ENCODE data around the gene DGCR2.

DNA sequence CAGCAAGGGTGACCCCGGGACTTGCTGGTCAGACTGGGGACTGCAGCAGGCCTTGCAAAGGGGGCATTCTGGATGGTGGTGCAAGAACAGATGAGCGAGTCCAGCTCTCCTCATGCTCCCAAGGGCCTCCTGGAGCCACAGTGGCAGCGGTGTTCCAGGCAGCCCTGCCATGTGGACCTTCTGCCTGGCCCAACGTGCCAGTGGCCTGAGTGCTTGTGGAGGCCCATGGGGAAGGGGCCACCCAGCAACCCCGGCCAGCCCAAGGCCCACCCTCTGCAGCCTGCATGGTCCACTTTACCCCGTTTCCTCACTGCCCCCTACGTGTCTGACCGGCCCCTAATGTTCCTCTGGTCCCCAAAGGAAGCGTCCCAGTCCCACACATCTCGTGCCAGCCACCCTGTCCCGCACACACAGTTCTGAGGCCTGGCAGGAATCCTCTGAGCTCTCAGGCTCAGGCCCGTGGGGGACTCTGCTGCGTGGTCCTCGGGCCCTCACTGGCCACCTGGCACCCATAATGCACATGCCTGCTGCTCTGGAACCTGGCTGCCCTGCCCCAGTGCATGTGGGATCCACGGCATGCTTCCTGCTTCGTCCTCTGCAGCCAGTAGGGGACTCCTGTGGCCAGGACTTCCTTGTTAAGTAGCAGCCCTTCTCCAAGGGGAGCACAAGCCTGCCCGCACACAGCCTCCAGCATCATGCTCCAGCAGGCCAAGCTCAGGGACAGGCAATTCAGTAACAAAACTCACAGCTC lies 85.5 kb downstream of the DGCR2 start:
- TF ChIP-seq, protein P1, sequence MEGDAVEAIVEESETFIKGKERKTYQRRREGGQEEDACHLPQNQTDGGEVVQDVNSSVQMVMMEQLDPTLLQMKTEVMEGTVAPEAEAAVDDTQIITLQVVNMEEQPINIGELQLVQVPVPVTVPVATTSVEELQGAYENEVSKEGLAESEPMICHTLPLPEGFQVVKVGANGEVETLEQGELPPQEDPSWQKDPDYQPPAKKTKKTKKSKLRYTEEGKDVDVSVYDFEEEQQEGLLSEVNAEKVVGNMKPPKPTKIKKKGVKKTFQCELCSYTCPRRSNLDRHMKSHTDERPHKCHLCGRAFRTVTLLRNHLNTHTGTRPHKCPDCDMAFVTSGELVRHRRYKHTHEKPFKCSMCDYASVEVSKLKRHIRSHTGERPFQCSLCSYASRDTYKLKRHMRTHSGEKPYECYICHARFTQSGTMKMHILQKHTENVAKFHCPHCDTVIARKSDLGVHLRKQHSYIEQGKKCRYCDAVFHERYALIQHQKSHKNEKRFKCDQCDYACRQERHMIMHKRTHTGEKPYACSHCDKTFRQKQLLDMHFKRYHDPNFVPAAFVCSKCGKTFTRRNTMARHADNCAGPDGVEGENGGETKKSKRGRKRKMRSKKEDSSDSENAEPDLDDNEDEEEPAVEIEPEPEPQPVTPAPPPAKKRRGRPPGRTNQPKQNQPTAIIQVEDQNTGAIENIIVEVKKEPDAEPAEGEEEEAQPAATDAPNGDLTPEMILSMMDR (IDR thresholded peaks at IDR 0.05; ENCODE audit: control extremely low read depth in 1 of 3, insufficient read depth in 1 of 3, low read depth in 1 of 3, low read length in 3 of 3) = peak; percentile 44 to 58 (median 53)
- TF ChIP-seq EP300 (IDR thresholded peaks at IDR 0.05; ENCODE audit: borderline replicate concordance in 1 of 2, low read depth in 2 of 2, low read length in 2 of 2) (no peak), CEBPB (IDR thresholded peaks at IDR 0.05; ENCODE audit: low read depth, low read length) (no peak), EZH2 (IDR thresholded peaks at IDR 0.05; ENCODE audit: low read depth, low read length, severe bottlenecking) (no peak), POLR2AphosphoS5 (IDR thresholded peaks at IDR 0.05; ENCODE audit: low read depth, low read length) (0 out of 2 replicates have a peak, but pooled peaks have one; percentile 6), YY1 (IDR thresholded peaks at IDR 0.05; ENCODE audit: low read depth, low read length) (no peak), ASH2L (IDR thresholded peaks at IDR 0.05; ENCODE audit: low read length) (no peak), POLR2A (IDR thresholded peaks at IDR 0.05; ENCODE audit: control extremely low read depth in 1 of 2, low read depth in 2 of 2, low read length in 2 of 2) (no peak), MAFK (IDR thresholded peaks at IDR 0.05; ENCODE audit: low read depth, low read length) (no peak), RFX5 (IDR thresholded peaks at IDR 0.05; ENCODE audit: borderline replicate concordance, low read depth, low read length) (no peak), SP4 (IDR thresholded peaks at IDR 0.05; ENCODE audit: low read length) (no peak), JUN (IDR thresholded peaks at IDR 0.05; ENCODE audit: low read depth, low read length) (no peak), CBX8 (IDR thresholded peaks at IDR 0.05; ENCODE audit: borderline replicate concordance, low read depth, low read length) (no peak)
- TF ChIP-seq, protein P2, sequence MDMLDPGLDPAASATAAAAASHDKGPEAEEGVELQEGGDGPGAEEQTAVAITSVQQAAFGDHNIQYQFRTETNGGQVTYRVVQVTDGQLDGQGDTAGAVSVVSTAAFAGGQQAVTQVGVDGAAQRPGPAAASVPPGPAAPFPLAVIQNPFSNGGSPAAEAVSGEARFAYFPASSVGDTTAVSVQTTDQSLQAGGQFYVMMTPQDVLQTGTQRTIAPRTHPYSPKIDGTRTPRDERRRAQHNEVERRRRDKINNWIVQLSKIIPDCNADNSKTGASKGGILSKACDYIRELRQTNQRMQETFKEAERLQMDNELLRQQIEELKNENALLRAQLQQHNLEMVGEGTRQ (IDR thresholded peaks at IDR 0.05; ENCODE audit: low read length) = no peak

Data from H1 (cell line).